ENCODE results near the gene RPL15. TPM values are rescaled to one million over a fixed set of nuclear protein-coding genes. Genes with fewer than 3 reads are reported as not detected.
A peak's percentile ranks its signal among the peaks of the same experiment; 100 is the strongest.

The RPL15 gene
- total and polyA plus RNA-seq, 10 of the 15 experiments (the other 5 are each of a cell fraction or from before 2014, with no cell fraction given): 2,885 to 10,761 (median 4,017) TPM

- in situ Hi-C loops (cut with MboI): no loop called here
- WGBS (ENCODE audit: insufficient coverage, insufficient replicate concordance, low lambda C conversion rate, missing lambda C conversion rate): 89% methylated on average over 5 of the region's 5 CpGs
- H3K4me2 ChIP-seq (ENCODE audit: control insufficient read depth, insufficient read depth): peak overlapping the region; percentile 12; the same call in 1 of the 2 replicates
These were observed 3.3 kb downstream of the RPL15 start for GRCh38 chr3:23920151-23920655.

More at GRCh38 chr3:23920151-23920655, 3.3 kb downstream of the RPL15 start:
- DNase-seq (ENCODE audit: low read depth, low spot score) (no peak), FAIRE-seq (no peak), ATAC-seq (no peak)
- Histone ChIP-seq H3K4me1 (ENCODE audit: control insufficient read depth, insufficient read depth, low read length) (no peaks in the 10 kb centered on the region; the same call in 1 of the 2 replicates), H3K27me3 (replicated peaks in 1 of 2; ENCODE audit: control insufficient read depth in 2 of 2, insufficient read depth in 2 of 2, low read length in 1 of 2) (no peaks in the 10 kb centered on the region), H3K9me3 (replicated peaks; ENCODE audit: control insufficient read depth, insufficient read depth, low read length) (no peaks in the 10 kb centered on the region), H3K9ac (ENCODE audit: control insufficient read depth, insufficient read depth, low read length) (no peak overlapping the region), H2AFZ (ENCODE audit: control insufficient read depth, low read depth, low read length) (no peak overlapping the region), H3K27ac (ENCODE audit: control insufficient read depth, insufficient read depth) (no peak overlapping the region), H3K36me3 (ENCODE audit: control insufficient read depth in 2 of 2, insufficient read depth in 2 of 2, low read length in 1 of 2) (peaks cover 0 to 28% of the 10 kb centered on the region in 2 experiments; a peak in 2 of 4 replicates), H4K20me1 (ENCODE audit: control insufficient read depth, insufficient read depth) (peaks cover 5% of the 10 kb centered on the region; the same call in 1 of the 2 replicates), H3K4me3 (peak overlapping the region; percentile 100; the same call in 1 of the 2 replicates), H3K79me2 (ENCODE audit: control insufficient read depth, insufficient read depth, low read length) (peaks cover 42% of the 10 kb centered on the region)
- ChIA-PET POLR2A (interaction anchor here (0.9 kb wide), 1 partner anchor 26 kb away, joined by 3 read pairs; no protein-coding TSS in a partner anchor), RAD21 (ENCODE audit: unreplicated experiment) (interaction anchor here (0.8 to 2.6 kb wide), 3 partner anchors 26 to 85 kb away, joined by 3 to 10 read pairs (median 4); no protein-coding TSS in a partner anchor), SMC1A (ENCODE audit: uncharacterized antibody, unreplicated experiment) (interaction anchor here (0.9 to 3.4 kb wide), 5 partner anchors 24 to 110 kb away, joined by 3 to 11 read pairs (median 4); no protein-coding TSS in a partner anchor), CTCF (interaction anchor here (0.9 to 3.0 kb wide), 4 partner anchors 10 to 86 kb away, joined by 3 to 19 read pairs (median 6); no protein-coding TSS in a partner anchor)
- TF ChIP-seq JUND (IDR thresholded peaks at IDR 0.05; ENCODE audit: low read depth, low read length) (no peak), POLR2AphosphoS5 (IDR thresholded peaks at IDR 0.05; ENCODE audit: low read length) (peak; percentile 73; the same call in 1 of the 2 replicates), CBFB (IDR thresholded peaks at IDR 0.05; ENCODE audit: low read depth) (no peak), MTA2 (IDR thresholded peaks at IDR 0.05; ENCODE audit: low read depth) (no peak), BACH1 (IDR thresholded peaks at IDR 0.05; ENCODE audit: borderline replicate concordance) (peak; percentile 12; the same call in 1 of the 2 replicates), KAT2A (conservative IDR thresholded peaks at IDR 0.05; ENCODE audit: control insufficient read depth, low read depth, low read length) (no peak), HDGF (IDR thresholded peaks at IDR 0.05) (no peak), IRF4 (IDR thresholded peaks at IDR 0.05; ENCODE audit: low read depth, low read length) (no peak), NRF1 (conservative IDR thresholded peaks at IDR 0.05; ENCODE audit: low read depth, low read length) (no peak), ATF2 (IDR thresholded peaks at IDR 0.05; ENCODE audit: low read length) (0 out of 2 replicates have a peak, but pooled peaks have one; percentile 19), ZBED1 (IDR thresholded peaks at IDR 0.05; ENCODE audit: borderline replicate concordance) (0 out of 2 replicates have a peak, but pooled peaks have one; percentile 63), NKRF (conservative IDR thresholded peaks at IDR 0.05) (no peak), POLR2A (IDR thresholded peaks at IDR 0.05; ENCODE audit: low read depth, low read length) (no peak), POU2F2 (IDR thresholded peaks at IDR 0.05; ENCODE audit: borderline replicate concordance, low read depth, low read length) (no peak), CTCF (IDR thresholded peaks at IDR 0.05 in 2 of 3, conservative IDR thresholded peaks at IDR 0.05 in 1 of 3; ENCODE audit: control insufficient read depth in 2 of 3, extremely low read depth in 1 of 3, insufficient read depth in 1 of 3, low read depth in 3 of 3, low read length in 3 of 3) (no peak), TARDBP (IDR thresholded peaks at IDR 0.05; ENCODE audit: borderline replicate concordance) (0 out of 2 replicates have a peak, but pooled peaks have one; percentile 22), SMAD1 (IDR thresholded peaks at IDR 0.05; ENCODE audit: low read depth, partially characterized antibody) (peak; percentile 24)
- intact Hi-C loops (cut with micrococcal nuclease; ENCODE audit: unreplicated experiment): no loop called here
- BruUV-seq (replicated peaks): no TSS peak
